ENCODE data around the gene PRKACB.
A peak's percentile ranks its signal among the peaks of the same experiment; 100 is the strongest.

Gene PRKACB

DNA sequence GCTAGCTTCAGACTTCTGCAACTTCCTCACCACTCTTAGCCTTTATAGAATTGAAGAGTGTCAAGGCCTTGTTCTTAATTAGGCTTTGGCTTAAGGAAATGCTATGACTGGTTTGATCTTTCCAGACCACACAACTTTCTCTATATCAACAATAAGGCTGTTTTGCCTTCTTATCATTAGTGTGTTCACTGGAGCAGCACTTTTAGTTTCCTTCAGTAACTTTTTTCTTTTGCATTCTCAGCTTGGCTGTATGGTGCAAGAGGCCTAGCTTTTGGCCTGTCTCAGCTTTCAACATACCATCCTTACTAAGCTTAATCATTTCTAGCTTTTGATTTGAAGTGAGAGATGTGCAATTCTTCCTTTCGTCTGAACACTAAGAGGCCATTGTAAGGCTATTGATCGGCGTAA, 8.6 kb downstream of the PRKACB start:
- TF ChIP-seq CTCF (IDR thresholded peaks at IDR 0.05; ENCODE audit: low read depth, low read length) = no peak
- peak in 1 of 2 donors; percentile 17 for DNase-seq (ENCODE audit: low read depth in 2 of 2)
- no peak overlapping the region for H3K4me3 ChIP-seq (replicated peaks in 1 of 2; ENCODE audit: low read depth in 2 of 2, low read length in 2 of 2)

DNA sequence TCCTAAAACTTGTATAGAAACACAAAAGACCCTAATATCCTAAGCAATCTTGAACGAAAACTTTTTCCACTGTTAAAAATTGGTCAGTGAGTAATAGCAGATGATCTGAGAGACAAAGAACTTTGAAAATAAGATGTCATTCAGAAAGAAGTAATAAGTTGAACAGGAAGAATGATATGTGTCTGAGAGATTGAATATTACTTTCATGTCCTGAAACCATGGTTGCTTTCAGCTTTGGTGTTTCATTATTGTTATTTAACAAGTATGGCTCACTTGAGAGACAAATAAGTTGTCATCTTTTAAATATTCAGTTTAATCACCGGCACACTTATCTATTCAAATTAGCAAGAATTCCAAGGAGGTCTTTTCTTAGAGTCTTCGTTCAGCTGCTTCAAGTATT, 11.4 kb downstream of the PRKACB start:
- no peak for TF ChIP-seq CTCF (IDR thresholded peaks at IDR 0.05; ENCODE audit: low read depth, low read length)
- no peak overlapping the region for H3K4me3 ChIP-seq (replicated peaks in 1 of 2; ENCODE audit: low read depth in 2 of 2, low read length in 2 of 2)
- no peak for DNase-seq (ENCODE audit: low read depth in 2 of 2)

GRCh38 chr1:84156210-84156621, 12.1 kb downstream of the PRKACB start:
- peak; percentile 68 to 84 for DNase-seq (ENCODE audit: low read depth in 2 of 2)
- TF ChIP-seq CTCF (IDR thresholded peaks at IDR 0.05; ENCODE audit: low read depth, low read length) = no peak
- H3K4me3 ChIP-seq (replicated peaks in 1 of 2; ENCODE audit: low read depth in 2 of 2, low read length in 2 of 2) = no peak overlapping the region

- no peak overlapping the region for H3K4me3 ChIP-seq (replicated peaks in 1 of 2; ENCODE audit: low read depth in 2 of 2, low read length in 2 of 2)
- no peak for TF ChIP-seq CTCF (IDR thresholded peaks at IDR 0.05; ENCODE audit: low read depth, low read length)
- no peak for DNase-seq (ENCODE audit: low read depth in 2 of 2)
These were observed 15.6 kb downstream of the PRKACB start for GRCh38 chr1:84159533-84160240.

DNA sequence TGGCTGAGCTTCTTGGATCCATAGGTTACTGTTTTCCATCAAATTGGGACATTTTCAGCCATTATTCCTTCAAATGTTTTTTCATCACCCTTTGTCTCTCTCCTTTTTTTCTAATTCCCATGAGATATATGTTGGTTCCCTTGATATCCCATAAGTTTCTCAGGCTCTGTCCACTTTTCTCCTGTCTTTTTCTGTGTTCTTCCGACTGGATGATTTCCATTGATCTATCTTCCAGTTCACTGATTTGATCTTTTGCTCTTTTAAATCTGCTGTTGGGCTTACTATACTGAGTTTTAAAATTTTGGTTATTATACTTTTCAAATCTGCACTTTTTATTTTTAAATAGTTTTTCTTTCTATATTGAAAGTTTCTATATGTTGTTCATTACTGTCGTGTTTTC, 18.2 kb downstream of the PRKACB start:
- no peak for TF ChIP-seq CTCF (IDR thresholded peaks at IDR 0.05; ENCODE audit: low read depth, low read length)
- H3K4me3 ChIP-seq (replicated peaks in 1 of 2; ENCODE audit: low read depth in 2 of 2, low read length in 2 of 2) = no peak overlapping the region
- DNase-seq (ENCODE audit: low read depth in 2 of 2) = no peak

DNA sequence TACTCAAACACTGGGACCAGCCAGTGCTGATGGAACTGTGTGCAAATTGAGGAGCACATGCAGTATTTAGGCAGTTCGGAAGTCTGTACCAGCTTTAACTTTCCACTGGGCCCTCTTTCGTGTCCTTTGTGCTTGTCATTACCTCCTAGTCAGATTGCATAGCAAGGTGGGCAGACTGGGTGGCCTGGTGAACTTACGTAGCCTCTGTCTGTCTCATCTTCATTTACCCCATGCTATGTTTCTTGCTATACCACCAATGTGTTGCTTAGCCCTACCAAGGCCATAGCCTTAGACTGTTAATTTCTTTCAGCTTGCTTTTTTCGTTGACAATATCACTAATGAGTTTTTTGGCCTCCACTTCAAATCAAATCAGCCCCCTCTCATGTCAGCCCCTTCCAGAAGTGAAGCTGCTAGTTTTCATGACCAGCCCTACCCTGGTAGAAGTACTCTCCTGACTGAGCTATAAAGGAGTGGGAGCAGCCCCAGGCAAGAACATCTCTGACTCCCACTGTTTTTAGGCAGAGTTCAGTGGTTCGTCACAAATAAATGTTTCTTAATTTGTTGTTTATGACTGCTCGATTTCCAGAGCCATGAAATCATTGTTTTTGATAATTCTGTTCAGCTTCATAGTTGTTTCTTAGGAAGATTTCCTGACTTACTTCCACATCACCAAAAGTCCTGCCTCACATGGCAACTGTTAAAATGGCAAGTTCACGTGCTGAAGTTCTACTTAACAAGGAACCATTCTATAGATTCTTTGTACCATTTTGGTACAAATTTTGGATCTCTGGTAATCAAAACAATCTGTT, 19.3 kb downstream of the PRKACB start:
- DNase-seq (ENCODE audit: low read depth in 2 of 2) = peak; percentile 16 to 21
- no peak for TF ChIP-seq CTCF (IDR thresholded peaks at IDR 0.05; ENCODE audit: low read depth, low read length)
- H3K4me3 ChIP-seq (replicated peaks in 1 of 2; ENCODE audit: low read depth in 2 of 2, low read length in 2 of 2) = no peak overlapping the region
